GM23338 (cell line): ENCODE measurements around the gene GIGYF2.

ENCODE experiments used
- CREB1 ChIP-seq: fragments of 250-450 bp; sonication (Bioruptor Pico); IDR thresholded peaks from 2 replicates; pipeline ENCODE4 v1.5.0; 2020; ENCODE audit warnings: low read depth, mild to moderate bottlenecking, moderate library complexity
- CTCF ChIP-seq, 2 experiments: fragments of 200-600 bp in 1 of 2; sonication (generic) in 1 of 2; conservative IDR thresholded peaks; 2 replicates each; pipeline versions ENCODE4 v1.5.1 to v1.6.1; 2016 to 2017; ENCODE audit warnings: antibody characterized with exemption in 2 of 2, low read depth in 2 of 2, mild to moderate bottlenecking in 2 of 2, moderate library complexity in 1 of 2
- EZH2 ChIP-seq: fragments of 200-600 bp; sonication (generic); IDR thresholded peaks from one replicate; pipeline ENCODE4 v1.8.0; 2017; ENCODE audit warnings: antibody characterized with exemption, mild to moderate bottlenecking, low read depth; ENCODE audit not compliant: unreplicated experiment
- EZH2phosphoT487 ChIP-seq: fragments of 200-600 bp; sonication (generic); IDR thresholded peaks from one replicate; pipeline ENCODE4 v1.8.1; 2018; ENCODE audit warnings: antibody characterized with exemption; ENCODE audit not compliant: unreplicated experiment
- POLR2AphosphoS5 ChIP-seq: IDR thresholded peaks from 2 replicates; pipeline ENCODE4 v1.6.1; 2016; ENCODE audit warnings: antibody characterized with exemption, low read depth

- TF ChIP-seq CTCF (conservative IDR thresholded peaks at IDR 0.05; ENCODE audit: low read depth in 2 of 2) = no peak
- TF ChIP-seq EZH2 = no peak
- TF ChIP-seq EZH2phosphoT487 = no peak
- TF ChIP-seq CREB1 (CRISPR knock-in tag) = no peak
- no peak for TF ChIP-seq POLR2AphosphoS5
These were observed 183.7 kb downstream of the GIGYF2 start for GRCh38 chr2:232880764-232881351.
